GM21737 (cell line): ENCODE results near the gene C4A.
"Not testable (repeated sequence)": the region's sequence is repeated elsewhere in the genome, so short reads cannot be mapped to it uniquely, and the experiment has no call there.

Source experiments
- ATAC-seq: cut with Tn5 transposase; IDR thresholded peaks from one replicate; pipeline ENCODE4 v1.9.1; 2021; ENCODE audit warnings: mild to moderate bottlenecking, moderate library complexity; ENCODE audit not compliant: unreplicated experiment

C4A gene

DNA sequence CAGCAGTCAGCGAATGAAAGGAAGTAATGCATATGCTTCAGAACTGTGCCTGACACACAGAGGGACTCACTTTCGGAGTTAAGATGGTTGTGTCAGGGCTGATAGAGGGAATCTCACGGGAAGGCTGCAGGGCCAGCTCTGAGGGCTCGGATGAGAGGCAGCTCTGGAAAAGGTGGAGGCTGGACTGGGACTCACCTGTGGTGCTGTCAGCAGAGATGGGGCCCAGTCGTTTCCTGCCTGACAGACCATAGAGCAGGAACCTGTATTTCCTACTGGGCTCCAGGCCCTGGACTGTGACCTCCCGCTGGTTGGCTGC lies 65.6 kb downstream of the C4A start:
- no peak for ATAC-seq

GRCh38 chr6:32047855-32048766 lies 66.3 kb downstream of the C4A start:
- ATAC-seq: no peak

DNA sequence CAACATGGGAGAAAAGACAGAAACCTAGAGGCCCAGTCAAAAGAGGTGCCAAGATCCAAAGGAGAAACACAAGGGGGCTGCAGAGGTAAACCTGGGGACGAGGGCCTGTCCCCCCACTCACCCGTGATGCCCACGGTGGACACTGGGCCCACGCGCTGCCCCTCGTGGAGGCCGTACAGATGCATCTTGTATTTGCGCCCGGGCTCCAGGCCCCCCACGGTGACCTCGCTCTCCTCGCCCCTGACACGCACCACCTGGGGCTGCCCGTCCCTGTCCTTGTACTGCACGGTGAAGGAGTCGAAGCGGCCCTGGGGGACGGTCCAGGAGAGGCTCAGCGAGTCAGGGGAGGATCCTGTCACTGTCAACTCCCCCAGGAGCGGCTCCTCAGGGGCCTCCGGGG lies 67.3 kb downstream of the C4A start:
- ATAC-seq: not testable (repeated sequence)

DNA sequence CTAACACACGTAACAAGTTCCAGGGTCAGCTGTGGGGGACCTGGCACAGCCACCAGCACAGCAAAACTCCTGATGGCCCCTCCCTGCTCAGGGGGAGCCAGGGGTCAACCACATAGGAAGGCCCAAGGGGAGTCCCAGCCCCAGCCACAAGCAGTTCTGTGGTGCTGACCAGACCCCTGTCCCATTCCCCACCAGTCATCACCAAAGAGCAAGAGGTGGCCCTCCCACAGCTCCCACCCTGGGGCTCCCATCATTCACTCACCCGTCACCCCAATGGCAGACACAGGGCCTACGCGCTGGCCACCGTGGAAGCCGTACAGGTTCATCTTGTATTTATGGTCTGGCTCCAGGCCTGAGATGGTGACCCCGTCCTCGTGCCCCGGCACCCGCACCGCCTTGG lies 67.9 kb downstream of the C4A start:
- ATAC-seq: not testable (repeated sequence)

GRCh38 chr6:32050562-32050961 lies 68.7 kb downstream of the C4A start:
- no peak for ATAC-seq
